Natural killer cell (primary cell): ENCODE results near the gene DNAH2. TPM values are rescaled to one million over a fixed set of nuclear protein-coding genes. Genes with fewer than 3 reads are reported as not detected.

Experiments used
- ATAC-seq, 3 donors: fragments of 150-1000 bp in 2 of 3; fragments of 200-7000 bp in 1 of 3; cut with Tn5 transposase; 1 replicate in 1 of 3; 2 replicates in 2 of 3; pipeline ENCODE4 v1.10.0; 2021; ENCODE audit warnings: mild to moderate bottlenecking in 2 of 3, moderate library complexity in 2 of 3
- DNase-seq, 2 donors: peaks; one replicate each; pipeline versions ENCODE4 v3.0.0 to v3.0.0-alpha.2; 2013 to 2021; ENCODE audit warnings: mixed read lengths in 1 of 2
- H3K27ac ChIP-seq: one replicate; pipeline ENCODE4 v1.5.1; 2013; ENCODE audit warnings: mild to moderate bottlenecking, low read length
- H3K27me3 ChIP-seq: one replicate; pipeline ENCODE4 v1.6.1; 2013; ENCODE audit warnings: low read length; ENCODE audit not compliant: control insufficient read depth, insufficient read depth
- H3K36me3 ChIP-seq: one replicate; pipeline ENCODE4 v1.6.1; 2013; ENCODE audit warnings: low read length; ENCODE audit not compliant: control insufficient read depth, insufficient read depth
- H3K4me1 ChIP-seq: one replicate; pipeline ENCODE4 v1.6.1; 2013; ENCODE audit warnings: low read length; ENCODE audit not compliant: control insufficient read depth, insufficient read depth
- H3K4me3 ChIP-seq: one replicate; pipeline ENCODE4 v1.5.1; 2013; ENCODE audit warnings: low read length
- H3K9me3 ChIP-seq: one replicate; pipeline ENCODE4 v1.6.1; 2013; ENCODE audit warnings: low read length; ENCODE audit not compliant: control insufficient read depth, insufficient read depth
- H3K27ac Mint-ChIP-seq, 2 donors: one replicate each; pipeline ENCODE4 v1.8.0; 2022; ENCODE audit warnings: mild to moderate bottlenecking in 2 of 2, mixed read lengths in 2 of 2, moderate library complexity in 1 of 2
- H3K27me3 Mint-ChIP-seq, 2 donors: one replicate each; pipeline ENCODE4 v1.8.0; 2022; ENCODE audit warnings: low read depth in 2 of 2, mixed read lengths in 2 of 2
- H3K36me3 Mint-ChIP-seq: one replicate; pipeline ENCODE4 v1.8.0; 2022; ENCODE audit warnings: mixed read lengths
- H3K4me1 Mint-ChIP-seq, 2 donors: one replicate each; pipeline ENCODE4 v1.8.0; 2022; ENCODE audit warnings: mixed read lengths in 2 of 2
- H3K4me3 Mint-ChIP-seq: one replicate; pipeline ENCODE4 v1.8.0; 2022; ENCODE audit warnings: mild to moderate bottlenecking, moderate library complexity, mixed read lengths
- H3K9me3 Mint-ChIP-seq, 2 donors: one replicate each; pipeline ENCODE4 v1.8.0; 2022; ENCODE audit warnings: mixed read lengths in 2 of 2
- WGBS: methylation state at CpG from one replicate; pipeline ENCODE4 v1.1.7; 2013; ENCODE audit warnings: missing lambda C conversion rate; ENCODE audit not compliant: insufficient coverage; 5-methylcytosine and 5-hydroxymethylcytosine counted together
- intact Hi-C: fragments of 100-400 bp; cut with micrococcal nuclease; formaldehyde crosslinking; loops from one replicate; pipeline ENCODE4 v1.14.2; 2022
- total RNA-seq, 4 donors: library from RNA; stranded (reverse); fragments of 120-200 nt in 1 of 4; gene quantifications; one replicate each; pipeline versions ENCODE4 v1.2.3 to v1.2.4, GENCODE V29; 2013 to 2022
- TF ChIP-seq, protein P1 (sequence below): fragments of 200-600 bp; IDR thresholded peaks from one replicate; pipeline ENCODE4 v1.8.0; 2022; ENCODE audit warnings: antibody characterized with exemption

The DNAH2 gene
- total RNA-seq, 3 donors from 2014 or later (not counting 1 experiment from before 2014, with no cell fraction given): 0.05 to 0.07 TPM; not detected in 1

DNA sequence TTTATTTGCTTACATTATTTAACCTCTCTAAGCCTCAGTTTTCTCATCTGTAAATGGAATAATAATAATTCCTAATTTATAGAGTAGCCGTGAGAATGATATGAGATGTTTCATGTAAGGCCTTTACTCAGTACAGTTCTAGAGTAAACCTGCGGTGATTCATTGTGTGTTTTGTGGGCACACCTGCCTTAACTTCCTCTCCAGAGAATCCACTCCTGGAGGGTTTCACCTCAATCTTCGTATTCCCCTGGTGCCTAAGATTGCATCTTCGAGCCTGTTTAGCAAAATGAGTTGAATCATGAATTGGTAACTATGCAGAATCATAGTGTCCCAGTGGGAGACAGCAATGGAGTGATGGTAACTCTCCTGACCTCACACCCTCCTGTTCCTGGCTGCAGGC lies 52.3 kb downstream of the DNAH2 start:
- no peak for DNase-seq
- Histone ChIP-seq H3K4me1 (no peaks in the 10 kb centered on the region), H3K36me3 (no peaks in the 10 kb centered on the region), H3K27me3 (no peaks in the 10 kb centered on the region), H3K9me3 (no peaks in the 10 kb centered on the region), H3K27ac (no peak overlapping the region), H3K4me3 (no peak overlapping the region)
- Mint-ChIP-seq H3K4me3 (no peak overlapping the region), H3K27me3 (peaks cover 13 to 15% of the 10 kb centered on the region in 2 donors), H3K9me3 (no peaks in the 10 kb centered on the region), H3K27ac (no peak overlapping the region), H3K4me1 (no peaks in the 10 kb centered on the region), H3K36me3 (no peaks in the 10 kb centered on the region)
- WGBS: 77% methylated on average over 3 of the region's 4 CpGs
- TF ChIP-seq, protein P1, sequence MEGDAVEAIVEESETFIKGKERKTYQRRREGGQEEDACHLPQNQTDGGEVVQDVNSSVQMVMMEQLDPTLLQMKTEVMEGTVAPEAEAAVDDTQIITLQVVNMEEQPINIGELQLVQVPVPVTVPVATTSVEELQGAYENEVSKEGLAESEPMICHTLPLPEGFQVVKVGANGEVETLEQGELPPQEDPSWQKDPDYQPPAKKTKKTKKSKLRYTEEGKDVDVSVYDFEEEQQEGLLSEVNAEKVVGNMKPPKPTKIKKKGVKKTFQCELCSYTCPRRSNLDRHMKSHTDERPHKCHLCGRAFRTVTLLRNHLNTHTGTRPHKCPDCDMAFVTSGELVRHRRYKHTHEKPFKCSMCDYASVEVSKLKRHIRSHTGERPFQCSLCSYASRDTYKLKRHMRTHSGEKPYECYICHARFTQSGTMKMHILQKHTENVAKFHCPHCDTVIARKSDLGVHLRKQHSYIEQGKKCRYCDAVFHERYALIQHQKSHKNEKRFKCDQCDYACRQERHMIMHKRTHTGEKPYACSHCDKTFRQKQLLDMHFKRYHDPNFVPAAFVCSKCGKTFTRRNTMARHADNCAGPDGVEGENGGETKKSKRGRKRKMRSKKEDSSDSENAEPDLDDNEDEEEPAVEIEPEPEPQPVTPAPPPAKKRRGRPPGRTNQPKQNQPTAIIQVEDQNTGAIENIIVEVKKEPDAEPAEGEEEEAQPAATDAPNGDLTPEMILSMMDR: no peak
- ATAC-seq: no peak
- intact Hi-C loops: no loop called here

DNA sequence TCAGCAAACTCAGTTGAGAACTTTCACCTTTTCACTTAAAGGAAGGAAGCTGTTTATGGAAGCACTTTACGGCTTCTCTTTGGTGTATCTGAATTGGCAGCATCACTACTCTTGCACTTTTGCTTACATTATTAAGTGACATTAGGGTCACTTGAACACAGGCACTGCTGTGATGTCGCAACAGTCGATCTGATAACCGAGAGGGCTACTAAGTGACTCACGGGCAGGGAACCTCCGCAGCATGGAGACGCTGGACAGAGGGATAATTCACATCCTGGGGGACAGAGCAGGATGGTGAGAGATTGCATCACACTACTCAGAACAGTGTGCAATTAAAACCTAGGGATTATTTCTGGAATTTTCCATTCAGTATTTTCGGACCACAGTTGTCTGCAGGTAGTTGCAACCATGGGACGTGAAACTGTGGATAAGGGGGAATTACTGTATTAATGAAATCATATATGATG lies 56.5 kb downstream of the DNAH2 start:
- DNase-seq (no peak), ATAC-seq (no peak)
- Mint-ChIP-seq H3K36me3 (no peaks in the 10 kb centered on the region), H3K27me3 (peaks cover 8 to 10% of the 10 kb centered on the region in 2 donors), H3K27ac (no peak overlapping the region), H3K9me3 (no peaks in the 10 kb centered on the region), H3K4me1 (no peaks in the 10 kb centered on the region), H3K4me3 (no peak overlapping the region)
- Histone ChIP-seq H3K27me3 (no peaks in the 10 kb centered on the region), H3K4me1 (no peaks in the 10 kb centered on the region), H3K27ac (no peak overlapping the region), H3K4me3 (no peak overlapping the region), H3K36me3 (no peaks in the 10 kb centered on the region), H3K9me3 (no peaks in the 10 kb centered on the region)
- TF ChIP-seq, protein P1: no peak
- WGBS: 94% methylated on average over 9 of the region's 9 CpGs
- intact Hi-C loops: no loop called here

DNA sequence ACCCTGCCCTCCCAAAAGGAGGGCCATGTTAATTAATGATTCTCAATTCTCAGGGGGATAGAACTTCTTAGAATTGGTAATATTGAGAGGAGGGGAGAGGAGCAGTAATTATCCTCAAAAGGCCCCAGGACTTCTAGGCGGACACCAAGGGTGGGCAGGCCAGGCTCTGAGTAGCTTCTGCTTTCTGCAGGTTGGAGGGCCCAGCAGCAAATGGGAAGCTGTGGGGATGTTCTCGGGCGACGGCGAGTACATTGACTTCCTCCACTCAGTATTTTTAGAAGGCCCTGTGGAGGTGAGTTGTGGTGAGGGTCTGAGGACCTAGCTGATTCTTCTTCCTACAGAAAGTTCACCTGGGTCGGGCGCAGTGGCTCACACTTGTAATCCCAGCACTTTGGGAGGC lies 57.5 kb downstream of the DNAH2 start:
- H3K36me3 ChIP-seq: no peaks in the 10 kb centered on the region
- 52% methylated on average over 3 of the region's 7 CpGs for WGBS
- TF ChIP-seq, protein P1: no peak
- Mint-ChIP-seq H3K36me3 (no peaks in the 10 kb centered on the region), H3K4me1 (no peaks in the 10 kb centered on the region), H3K4me3 (no peak overlapping the region), H3K9me3 (no peaks in the 10 kb centered on the region), H3K27me3 (peaks cover 7 to 8% of the 10 kb centered on the region in 2 donors), H3K27ac (no peak overlapping the region)
- no peak overlapping the region for H3K4me3 ChIP-seq
- no peaks in the 10 kb centered on the region for H3K9me3 ChIP-seq
- intact Hi-C loops: no loop called here
- DNase-seq (no peak), ATAC-seq (no peak)
- no peaks in the 10 kb centered on the region for H3K4me1 ChIP-seq
- no peaks in the 10 kb centered on the region for H3K27me3 ChIP-seq
- H3K27ac ChIP-seq: no peak overlapping the region

DNA sequence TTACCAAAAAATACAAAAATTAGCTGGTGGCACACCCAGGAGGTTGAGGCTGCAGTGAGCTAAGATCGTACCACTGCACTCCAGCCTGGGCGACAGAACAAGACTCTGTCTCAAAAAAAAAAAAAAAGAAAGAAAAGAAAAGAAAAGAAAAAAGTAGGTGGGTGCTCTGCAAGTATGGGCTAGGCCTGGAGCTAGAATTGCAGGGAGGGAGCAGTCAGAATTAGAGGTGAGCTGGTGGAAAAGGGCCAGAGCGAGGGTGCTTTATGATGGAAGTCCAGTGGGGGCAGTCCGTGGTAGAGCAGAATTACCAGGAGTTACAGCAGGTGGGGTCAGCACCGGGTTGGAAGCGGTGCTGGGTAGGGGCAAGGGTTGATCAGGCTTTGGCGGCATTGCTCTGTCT lies 59.5 kb downstream of the DNAH2 start:
- Histone ChIP-seq H3K27ac (no peak overlapping the region), H3K27me3 (no peaks in the 10 kb centered on the region), H3K9me3 (no peaks in the 10 kb centered on the region), H3K4me3 (no peak overlapping the region), H3K36me3 (no peaks in the 10 kb centered on the region), H3K4me1 (no peaks in the 10 kb centered on the region)
- TF ChIP-seq, protein P1: no peak
- H3K4me3 Mint-ChIP-seq: no peak overlapping the region
- no peaks in the 10 kb centered on the region for H3K4me1 Mint-ChIP-seq
- H3K27ac Mint-ChIP-seq: no peak overlapping the region
- H3K9me3 Mint-ChIP-seq: no peaks in the 10 kb centered on the region
- H3K36me3 Mint-ChIP-seq: no peaks in the 10 kb centered on the region
- DNase-seq: no peak
- peaks cover 4 to 8% of the 10 kb centered on the region in 2 donors for H3K27me3 Mint-ChIP-seq
- WGBS: 94% methylated on average over 7 of the region's 7 CpGs
- ATAC-seq: no peak
- intact Hi-C loops: no loop called here
